Measurements from ENCODE around the gene FBXW8.

Gene FBXW8

DNA sequence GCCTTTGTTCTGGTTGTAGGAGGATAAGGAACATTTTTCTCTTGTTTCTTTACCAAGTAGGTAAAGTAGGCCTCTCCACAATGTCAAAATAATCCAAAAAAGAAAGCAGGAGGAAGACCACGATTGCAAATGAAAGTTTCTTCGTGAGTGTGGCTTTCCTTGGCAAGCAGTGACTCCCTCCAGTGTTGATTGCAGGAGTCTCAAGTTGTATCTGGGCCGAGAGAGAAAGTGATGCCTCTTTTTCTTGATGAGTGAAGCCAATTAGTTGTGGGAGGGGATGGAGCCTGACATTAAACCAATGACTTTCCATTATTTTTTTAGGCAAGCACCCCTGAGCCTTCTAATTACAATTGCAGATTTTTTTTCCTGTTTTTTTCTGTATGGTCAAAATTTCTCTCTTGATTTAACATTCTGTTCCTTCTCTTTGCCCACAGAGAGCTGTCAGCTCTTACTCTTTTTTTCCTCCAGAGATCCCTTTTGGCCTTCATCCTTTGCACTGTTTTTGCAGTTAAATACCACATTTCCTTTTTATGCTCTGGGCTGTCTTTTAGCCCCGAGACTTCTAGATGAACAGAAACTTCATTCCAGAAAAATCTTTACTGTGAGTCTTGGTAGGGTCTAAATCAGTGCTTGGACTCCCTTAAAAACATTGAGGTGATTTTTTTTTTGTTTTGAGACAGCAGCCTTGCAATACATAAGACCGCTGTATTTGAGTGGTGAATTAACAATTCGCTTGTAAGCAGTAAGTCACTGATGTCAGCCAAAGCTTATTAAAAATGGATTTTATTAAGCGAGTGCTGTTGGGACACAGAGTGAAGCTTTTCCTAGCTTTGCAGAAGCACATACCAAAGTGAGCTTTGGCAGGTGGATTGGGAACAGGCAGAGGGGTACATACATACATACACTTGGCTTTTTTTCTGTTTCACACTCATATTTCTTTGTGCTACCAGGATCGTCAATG is 15.8 kb downstream of the FBXW8 start:
- Histone ChIP-seq H3K27ac (ENCODE audit: low read length) (no peak overlapping the region), H3K79me2 (ENCODE audit: low read length) (peaks cover 10% of the 10 kb centered on the region), H3K4me3 (ENCODE audit: low read length) (no peak overlapping the region), H4K20me1 (ENCODE audit: insufficient read depth, low read length) (no peaks in the 10 kb centered on the region), H3K9me2 (replicated peaks; ENCODE audit: insufficient read depth, low read length) (no peaks in the 10 kb centered on the region), H3F3A (ENCODE audit: insufficient read depth, low read length) (peaks cover 22% of the 10 kb centered on the region), H3K4me1 (ENCODE audit: low read length) (peaks cover 34% of the 10 kb centered on the region), H3K9ac (ENCODE audit: low read length) (no peak overlapping the region), H3K4me2 (ENCODE audit: low read depth, low read length) (no peak overlapping the region), H2AFZ (ENCODE audit: low read length) (no peak overlapping the region), H3K27me3 (replicated peaks; ENCODE audit: insufficient read depth, low read length) (no peaks in the 10 kb centered on the region), H3K36me3 (replicated peaks; ENCODE audit: insufficient read depth, low read length) (no peaks in the 10 kb centered on the region), H3K9me3 (replicated peaks; ENCODE audit: insufficient read depth, low read length) (no peaks in the 10 kb centered on the region)
- TF ChIP-seq CTCF (IDR thresholded peaks at IDR 0.05; ENCODE audit: low read length), result no peak
- no peak for TF ChIP-seq EZH2phosphoT487 (IDR thresholded peaks at IDR 0.05; ENCODE audit: low read length)
- no peak for TF ChIP-seq EZH2 (optimal IDR thresholded peaks at IDR 0.05; ENCODE audit: low read depth, low read length)
- no peak for DNase-seq

GRCh38 chr12:116927244-116927940 is 16.6 kb downstream of the FBXW8 start:
- no peaks in the 10 kb centered on the region for H4K20me1 ChIP-seq (ENCODE audit: insufficient read depth, low read length)
- DNase-seq, result no peak
- H3K4me2 ChIP-seq (ENCODE audit: low read depth, low read length), result no peak overlapping the region
- H3F3A ChIP-seq (ENCODE audit: insufficient read depth, low read length), result peaks cover 14% of the 10 kb centered on the region
- no peak overlapping the region for H3K9ac ChIP-seq (ENCODE audit: low read length)
- no peak overlapping the region for H2AFZ ChIP-seq (ENCODE audit: low read length)
- H3K9me3 ChIP-seq (replicated peaks; ENCODE audit: insufficient read depth, low read length), result no peaks in the 10 kb centered on the region
- H3K4me1 ChIP-seq (ENCODE audit: low read length), result peaks cover 32% of the 10 kb centered on the region
- no peaks in the 10 kb centered on the region for H3K36me3 ChIP-seq (replicated peaks; ENCODE audit: insufficient read depth, low read length)
- H3K27ac ChIP-seq (ENCODE audit: low read length), result no peak overlapping the region
- no peak for TF ChIP-seq CTCF (IDR thresholded peaks at IDR 0.05; ENCODE audit: low read length)
- TF ChIP-seq EZH2 (optimal IDR thresholded peaks at IDR 0.05; ENCODE audit: low read depth, low read length), result no peak
- TF ChIP-seq EZH2phosphoT487 (IDR thresholded peaks at IDR 0.05; ENCODE audit: low read length), result no peak
- no peak overlapping the region for H3K4me3 ChIP-seq (ENCODE audit: low read length)
- no peaks in the 10 kb centered on the region for H3K9me2 ChIP-seq (replicated peaks; ENCODE audit: insufficient read depth, low read length)
- H3K79me2 ChIP-seq (ENCODE audit: low read length), result peaks cover 10% of the 10 kb centered on the region
- H3K27me3 ChIP-seq (replicated peaks; ENCODE audit: insufficient read depth, low read length), result no peaks in the 10 kb centered on the region

DNA sequence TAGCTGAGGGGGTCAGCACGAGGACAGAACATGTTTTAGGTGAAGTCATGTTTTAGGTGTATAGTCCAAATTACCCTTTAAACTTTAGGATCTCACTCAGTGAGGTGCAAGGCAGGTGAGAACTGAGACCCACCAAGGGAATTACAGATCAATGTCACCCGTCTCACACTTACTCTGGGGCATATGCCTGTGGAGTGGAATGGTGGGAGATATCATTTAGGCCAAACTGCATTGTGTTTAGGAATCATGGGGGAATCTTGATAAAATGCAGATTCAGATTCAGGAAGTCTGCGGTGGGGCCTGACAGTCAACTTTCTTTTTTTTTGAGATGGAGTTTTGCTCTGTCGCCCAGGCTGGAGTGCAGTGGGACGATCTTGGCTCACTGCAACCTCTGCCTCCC is 17.8 kb downstream of the FBXW8 start:
- no peak for DNase-seq
- H3K9me3 ChIP-seq (replicated peaks; ENCODE audit: insufficient read depth, low read length), result no peaks in the 10 kb centered on the region
- H3K4me1 ChIP-seq (ENCODE audit: low read length), result peaks cover 23% of the 10 kb centered on the region
- no peak overlapping the region for H3K4me2 ChIP-seq (ENCODE audit: low read depth, low read length)
- no peak overlapping the region for H2AFZ ChIP-seq (ENCODE audit: low read length)
- no peak overlapping the region for H3K9ac ChIP-seq (ENCODE audit: low read length)
- peaks cover 10% of the 10 kb centered on the region for H3K79me2 ChIP-seq (ENCODE audit: low read length)
- no peak for TF ChIP-seq CTCF (IDR thresholded peaks at IDR 0.05; ENCODE audit: low read length)
- no peak for TF ChIP-seq EZH2phosphoT487 (IDR thresholded peaks at IDR 0.05; ENCODE audit: low read length)
- TF ChIP-seq EZH2 (optimal IDR thresholded peaks at IDR 0.05; ENCODE audit: low read depth, low read length), result no peak
- no peaks in the 10 kb centered on the region for H3K36me3 ChIP-seq (replicated peaks; ENCODE audit: insufficient read depth, low read length)
- no peaks in the 10 kb centered on the region for H4K20me1 ChIP-seq (ENCODE audit: insufficient read depth, low read length)
- no peaks in the 10 kb centered on the region for H3K9me2 ChIP-seq (replicated peaks; ENCODE audit: insufficient read depth, low read length)
- H3K4me3 ChIP-seq (ENCODE audit: low read length), result no peak overlapping the region
- no peak overlapping the region for H3K27ac ChIP-seq (ENCODE audit: low read length)
- H3K27me3 ChIP-seq (replicated peaks; ENCODE audit: insufficient read depth, low read length), result no peaks in the 10 kb centered on the region
- H3F3A ChIP-seq (ENCODE audit: insufficient read depth, low read length), result peaks cover 9% of the 10 kb centered on the region

All from MM.1S (cell line).